ENCODE data around the gene HOXA13. TPM values are rescaled to one million over a fixed set of nuclear protein-coding genes. Genes with fewer than 3 reads are reported as not detected.

The HOXA13 gene
- total RNA-seq, 2 donors from 2014 or later = 0.14 TPM; not detected in 1

GRCh38 chr7:27150568-27151340 is 49.1 kb downstream of the HOXA13 start:
- no peaks in the 10 kb centered on the region for H3K27me3 ChIP-seq (replicated peaks; ENCODE audit: insufficient read depth)
- ATAC-seq (ENCODE audit: insufficient number of reproducible peaks, low FRiP score, low read depth) (peak; percentile 46), DNase-seq (ENCODE audit: low spot score) (no peak)
- H3K9me3 ChIP-seq = no peaks in the 10 kb centered on the region
- no peaks in the 10 kb centered on the region for H3K36me3 ChIP-seq
- peak overlapping the region; percentile 62 to 85 for H3K27ac ChIP-seq
- TF ChIP-seq, protein P1, sequence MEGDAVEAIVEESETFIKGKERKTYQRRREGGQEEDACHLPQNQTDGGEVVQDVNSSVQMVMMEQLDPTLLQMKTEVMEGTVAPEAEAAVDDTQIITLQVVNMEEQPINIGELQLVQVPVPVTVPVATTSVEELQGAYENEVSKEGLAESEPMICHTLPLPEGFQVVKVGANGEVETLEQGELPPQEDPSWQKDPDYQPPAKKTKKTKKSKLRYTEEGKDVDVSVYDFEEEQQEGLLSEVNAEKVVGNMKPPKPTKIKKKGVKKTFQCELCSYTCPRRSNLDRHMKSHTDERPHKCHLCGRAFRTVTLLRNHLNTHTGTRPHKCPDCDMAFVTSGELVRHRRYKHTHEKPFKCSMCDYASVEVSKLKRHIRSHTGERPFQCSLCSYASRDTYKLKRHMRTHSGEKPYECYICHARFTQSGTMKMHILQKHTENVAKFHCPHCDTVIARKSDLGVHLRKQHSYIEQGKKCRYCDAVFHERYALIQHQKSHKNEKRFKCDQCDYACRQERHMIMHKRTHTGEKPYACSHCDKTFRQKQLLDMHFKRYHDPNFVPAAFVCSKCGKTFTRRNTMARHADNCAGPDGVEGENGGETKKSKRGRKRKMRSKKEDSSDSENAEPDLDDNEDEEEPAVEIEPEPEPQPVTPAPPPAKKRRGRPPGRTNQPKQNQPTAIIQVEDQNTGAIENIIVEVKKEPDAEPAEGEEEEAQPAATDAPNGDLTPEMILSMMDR (IDR thresholded peaks at IDR 0.05) = peak; percentile 82
- peaks cover 11 to 57% of the 10 kb centered on the region in 2 donors for H3K4me1 ChIP-seq (ENCODE audit: control insufficient read depth in 1 of 2, low read depth in 2 of 2)
- H3K4me3 ChIP-seq = peak overlapping the region; percentile 71

DNA sequence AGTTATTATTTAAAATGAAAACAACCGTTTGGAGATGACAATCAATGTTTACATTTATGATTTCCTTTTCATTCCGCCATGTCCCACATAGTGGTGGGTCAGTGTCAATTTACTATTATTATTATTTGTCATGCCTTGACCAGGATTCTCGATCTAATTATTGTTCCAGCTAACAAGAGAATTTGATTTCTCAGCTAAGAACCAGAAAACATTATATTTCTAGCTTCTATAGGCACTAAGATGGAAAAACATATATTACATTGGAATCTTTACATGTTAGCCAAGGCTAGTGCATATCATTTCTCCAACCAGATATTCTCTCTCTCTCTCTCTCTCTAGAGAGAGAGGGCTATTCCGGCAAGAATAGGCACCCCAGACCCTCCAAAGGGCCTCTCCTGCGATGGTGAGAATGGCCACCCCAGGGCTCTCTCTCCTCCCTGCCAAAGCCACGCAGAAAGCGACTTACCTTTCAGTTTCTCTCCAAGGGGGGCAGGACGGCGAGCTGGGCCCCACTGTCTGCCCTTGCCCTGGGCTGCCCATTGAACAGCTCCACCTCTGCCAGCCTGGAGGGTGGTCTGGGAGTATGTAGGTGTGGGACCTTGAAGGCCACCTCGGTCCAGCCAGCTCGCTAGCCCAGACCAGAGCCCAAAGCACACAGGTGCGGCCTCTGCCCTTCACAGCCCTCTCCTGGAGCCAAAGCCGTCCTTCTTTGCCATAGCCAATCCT is 49.9 kb downstream of the HOXA13 start:
- DNase-seq (ENCODE audit: low spot score) (no peak), ATAC-seq (ENCODE audit: insufficient number of reproducible peaks, low FRiP score, low read depth) (no peak)
- no peaks in the 10 kb centered on the region for H3K27me3 ChIP-seq (replicated peaks; ENCODE audit: insufficient read depth)
- H3K4me1 ChIP-seq (ENCODE audit: control insufficient read depth in 1 of 2, low read depth in 2 of 2) = peaks cover 8 to 49% of the 10 kb centered on the region in 2 donors
- peak overlapping the region; percentile 71 for H3K4me3 ChIP-seq
- H3K27ac ChIP-seq = peak overlapping the region; percentile 61 to 85
- TF ChIP-seq, protein P1 (IDR thresholded peaks at IDR 0.05) = no peak
- H3K36me3 ChIP-seq = peaks cover 5% of the 10 kb centered on the region
- no peaks in the 10 kb centered on the region for H3K9me3 ChIP-seq

- Histone ChIP-seq H3K4me3 (peak overlapping the region; percentile 71), H3K9me3 (no peaks in the 10 kb centered on the region), H3K4me1 (ENCODE audit: control insufficient read depth in 1 of 2, low read depth in 2 of 2) (peaks cover 5 to 47% of the 10 kb centered on the region in 2 donors), H3K36me3 (peaks cover 8% of the 10 kb centered on the region), H3K27me3 (replicated peaks; ENCODE audit: insufficient read depth) (no peaks in the 10 kb centered on the region), H3K27ac (peak overlapping the region; percentile 64 to 89)
- no peak for ATAC-seq (ENCODE audit: insufficient number of reproducible peaks, low FRiP score, low read depth)
- no peak for DNase-seq (ENCODE audit: low spot score)
- TF ChIP-seq, protein P1 (IDR thresholded peaks at IDR 0.05) = no peak
Measured at GRCh38 chr7:27148756-27149641, 50.9 kb downstream of the HOXA13 start.

DNA sequence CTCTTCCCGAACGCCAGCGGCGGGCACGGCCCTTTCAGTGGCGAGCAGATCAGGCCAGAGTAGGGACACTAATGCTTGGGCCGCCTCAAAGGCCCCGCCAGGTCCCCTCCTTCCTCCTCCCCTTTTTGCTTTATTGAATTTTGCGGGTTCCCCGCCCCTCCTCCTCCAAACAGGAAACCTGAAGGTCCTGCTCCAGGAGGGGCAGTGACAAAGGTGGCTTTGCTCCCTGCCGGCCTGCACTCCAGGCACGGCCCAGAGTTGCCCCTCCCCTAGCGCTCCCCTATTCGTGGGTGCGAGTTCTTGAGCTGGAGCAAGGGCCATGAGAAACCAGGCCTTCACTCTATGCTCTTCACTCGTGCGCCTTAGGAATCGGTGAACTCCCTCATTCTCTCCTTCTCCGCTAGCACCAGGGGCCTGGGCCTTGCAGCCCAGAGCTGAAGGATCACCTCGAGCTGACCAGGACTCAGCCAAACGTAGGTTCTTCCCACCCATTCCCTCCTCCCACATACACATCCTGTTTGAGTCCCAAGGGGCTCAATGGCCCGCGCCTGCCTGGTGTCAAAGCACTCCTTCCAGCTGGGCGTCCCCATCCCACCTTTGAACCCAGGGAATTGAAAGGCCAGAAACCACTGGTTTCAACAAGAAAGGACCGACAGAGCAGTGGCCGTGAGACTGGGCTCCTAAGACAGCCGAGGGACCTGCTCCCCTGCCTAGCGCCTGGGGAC is 51.7 kb downstream of the HOXA13 start:
- DNase-seq (ENCODE audit: low spot score) = no peak
- ATAC-seq (ENCODE audit: insufficient number of reproducible peaks, low FRiP score, low read depth) = no peak
- Histone ChIP-seq H3K27ac (peak overlapping the region; percentile 64 to 89), H3K4me3 (peak overlapping the region; percentile 71), H3K4me1 (ENCODE audit: control insufficient read depth in 1 of 2, low read depth in 2 of 2) (peaks cover 5 to 47% of the 10 kb centered on the region in 2 donors), H3K36me3 (peaks cover 8% of the 10 kb centered on the region), H3K27me3 (replicated peaks; ENCODE audit: insufficient read depth) (no peaks in the 10 kb centered on the region), H3K9me3 (no peaks in the 10 kb centered on the region)
- TF ChIP-seq, protein P1 (IDR thresholded peaks at IDR 0.05) = no peak

Measured in thoracic aorta (tissue), 2 donors.